ENCODE measurements around the gene ARRDC1.

ARRDC1 gene

GRCh38 chr9:137632230-137633161 lies 27.0 kb downstream of the ARRDC1 start (continued):
- TF ChIP-seq HIC1 (tag by site-specific recombination; IDR thresholded peaks at IDR 0.05) (0 out of 2 replicates have a peak, but pooled peaks have one; percentile 19), ZNF140 (tag by site-specific recombination; IDR thresholded peaks at IDR 0.05) (no peak), ZBTB44 (tag by site-specific recombination; IDR thresholded peaks at IDR 0.05) (no peak), ZNF580 (tag by site-specific recombination; IDR thresholded peaks at IDR 0.05) (peak; percentile 55; the same call in 1 of the 2 replicates), HOXD13 (CRISPR knock-in tag; IDR thresholded peaks at IDR 0.05; ENCODE audit: borderline replicate concordance) (no peak), ZNF530 (tag by site-specific recombination; IDR thresholded peaks at IDR 0.05; ENCODE audit: low read depth) (no peak), ZNF280C (tag by site-specific recombination; IDR thresholded peaks at IDR 0.05) (no peak), ZBTB21 (tag by site-specific recombination; IDR thresholded peaks at IDR 0.05) (peak; percentile 85), ZNF239 (tag by site-specific recombination; IDR thresholded peaks at IDR 0.05) (no peak), TSHZ1 (tag by site-specific recombination; IDR thresholded peaks at IDR 0.05; ENCODE audit: borderline replicate concordance) (0 out of 2 replicates have a peak, but pooled peaks have one; percentile 7), ZNF404 (tag by site-specific recombination; IDR thresholded peaks at IDR 0.05) (no peak), RBAK (tag by site-specific recombination; IDR thresholded peaks at IDR 0.05) (no peak), PATZ1 (tag by site-specific recombination; IDR thresholded peaks at IDR 0.05) (no peak; the same call in 1 of the 2 replicates), ZNF324 (tag by site-specific recombination; IDR thresholded peaks at IDR 0.05) (peak; percentile 26; the same call in 1 of the 2 replicates), ZNF600 (tag by site-specific recombination; IDR thresholded peaks at IDR 0.05) (peak; percentile 92), GLIS2 (tag by site-specific recombination; IDR thresholded peaks at IDR 0.05) (peak; percentile 36; the same call in 1 of the 2 replicates), ZSCAN23 (tag by site-specific recombination; IDR thresholded peaks at IDR 0.05) (no peak), KLF17 (tag by site-specific recombination; IDR thresholded peaks at IDR 0.05) (peak; percentile 37), ZNF37A (tag by site-specific recombination; IDR thresholded peaks at IDR 0.05) (no peak), ZFHX2 (tag by site-specific recombination; conservative IDR thresholded peaks at IDR 0.05) (peak; percentile 79), ZNF366 (tag by site-specific recombination; conservative IDR thresholded peaks at IDR 0.05) (peak; percentile 84), ZNF18 (tag by site-specific recombination; IDR thresholded peaks at IDR 0.05) (no peak)
